GM23248 (cell line): ENCODE data around the gene FLRT1.

Experiments used
- EZH2 ChIP-seq: fragments of 200-600 bp; sonication (generic); IDR thresholded peaks from 2 replicates; pipeline ENCODE4 v1.6.1; 2018; ENCODE audit warnings: antibody characterized with exemption, mild to moderate bottlenecking; ENCODE audit not compliant: insufficient read depth, poor library complexity, severe bottlenecking
- EZH2phosphoT487 ChIP-seq: fragments of 200-600 bp; sonication (generic); IDR thresholded peaks from 2 replicates; pipeline ENCODE4 v1.6.1; 2018; ENCODE audit warnings: antibody characterized with exemption, moderate library complexity, mild to moderate bottlenecking, low read depth; ENCODE audit not compliant: insufficient read depth

DNA sequence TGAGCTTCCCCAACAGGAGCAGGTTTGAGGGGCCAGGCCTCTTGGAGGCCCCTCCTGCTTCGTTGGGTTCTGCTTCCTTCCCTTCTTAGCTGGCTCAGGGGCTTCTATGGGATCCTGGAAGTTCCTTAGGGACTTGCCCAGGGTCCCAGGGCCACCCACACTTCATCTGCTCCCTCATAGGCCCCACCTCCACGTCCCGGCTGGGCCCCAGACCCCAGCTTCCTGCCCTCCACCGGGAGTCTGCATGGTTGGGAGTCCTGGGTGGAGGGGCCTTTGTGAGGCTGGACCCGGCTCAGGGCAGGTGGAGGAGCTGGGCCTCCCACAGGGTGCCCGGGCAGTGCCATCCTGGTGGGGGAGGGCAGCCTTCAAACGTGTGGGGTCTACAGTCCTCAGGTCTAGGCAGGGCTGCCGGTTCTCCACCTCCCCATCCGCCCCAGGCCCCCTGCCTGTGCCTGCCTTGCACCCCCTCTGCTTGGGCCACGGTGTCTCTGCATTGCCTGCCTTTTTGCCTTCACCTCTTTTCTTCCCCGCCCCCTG lies 37.9 kb upstream of the FLRT1 start:
- no peak for TF ChIP-seq EZH2
- no peak for TF ChIP-seq EZH2phosphoT487
